Measurements from ENCODE around the gene ERGIC1. TPM values are rescaled to one million over a fixed set of nuclear protein-coding genes. Genes with fewer than 3 reads are reported as not detected.

Gene ERGIC1
- total RNA-seq, 1 experiment from 2014 or later = 77.0 TPM

DNA sequence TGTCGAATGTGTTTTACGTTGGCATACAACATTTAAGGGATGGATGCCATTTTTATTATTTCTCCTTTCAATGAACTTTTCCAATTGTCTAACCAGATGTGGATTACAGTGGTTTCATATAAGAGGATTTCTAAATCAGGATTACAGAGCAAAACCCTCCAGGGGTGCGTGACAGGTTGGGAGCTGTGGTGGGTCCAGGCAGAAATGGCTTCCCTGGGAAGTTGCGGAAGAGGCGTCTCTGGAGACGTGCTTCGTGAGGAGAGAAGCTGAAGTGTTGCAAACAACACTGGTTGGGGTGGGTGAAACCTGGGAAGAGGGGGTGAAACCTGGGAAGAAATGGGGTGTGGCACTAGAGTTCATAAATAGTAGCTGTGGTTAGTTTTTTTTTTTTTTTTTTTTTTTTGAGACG, 120.7 kb downstream of the ERGIC1 start:
- Mint-ChIP-seq H3K4me3 (no peak overlapping the region), H3K9me3 (peaks cover 0 to 3% of the 10 kb centered on the region in 2 experiments; a peak in 2 of 5 replicates), H3K27me3 (ENCODE audit: low read depth) (peaks cover 41% of the 10 kb centered on the region), H3K36me3 (ENCODE audit: insufficient read depth in 1 of 3, low read depth in 3 of 3) (peaks cover 0 to 10% (median 5%) of the 10 kb centered on the region in 3 experiments; a peak in 6 of 7 replicates), H3K27ac (0 out of 7 replicates have a peak overlapping the region, but pooled peaks of 1 of the 3 experiments have one; percentile 1), H3K4me1 (peaks cover 1 to 9% of the 10 kb centered on the region in 2 experiments)
- TF ChIP-seq, protein P1, sequence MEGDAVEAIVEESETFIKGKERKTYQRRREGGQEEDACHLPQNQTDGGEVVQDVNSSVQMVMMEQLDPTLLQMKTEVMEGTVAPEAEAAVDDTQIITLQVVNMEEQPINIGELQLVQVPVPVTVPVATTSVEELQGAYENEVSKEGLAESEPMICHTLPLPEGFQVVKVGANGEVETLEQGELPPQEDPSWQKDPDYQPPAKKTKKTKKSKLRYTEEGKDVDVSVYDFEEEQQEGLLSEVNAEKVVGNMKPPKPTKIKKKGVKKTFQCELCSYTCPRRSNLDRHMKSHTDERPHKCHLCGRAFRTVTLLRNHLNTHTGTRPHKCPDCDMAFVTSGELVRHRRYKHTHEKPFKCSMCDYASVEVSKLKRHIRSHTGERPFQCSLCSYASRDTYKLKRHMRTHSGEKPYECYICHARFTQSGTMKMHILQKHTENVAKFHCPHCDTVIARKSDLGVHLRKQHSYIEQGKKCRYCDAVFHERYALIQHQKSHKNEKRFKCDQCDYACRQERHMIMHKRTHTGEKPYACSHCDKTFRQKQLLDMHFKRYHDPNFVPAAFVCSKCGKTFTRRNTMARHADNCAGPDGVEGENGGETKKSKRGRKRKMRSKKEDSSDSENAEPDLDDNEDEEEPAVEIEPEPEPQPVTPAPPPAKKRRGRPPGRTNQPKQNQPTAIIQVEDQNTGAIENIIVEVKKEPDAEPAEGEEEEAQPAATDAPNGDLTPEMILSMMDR (conservative IDR thresholded peaks at IDR 0.05) = no peak
- Histone ChIP-seq H4K5ac (ENCODE audit: insufficient read length, low read depth, low read length) (no peak overlapping the region), H4K91ac (ENCODE audit: insufficient read length, low read depth, low read length) (no peak overlapping the region), H3K4me1 (ENCODE audit: insufficient read depth, low read length) (no peaks in the 10 kb centered on the region), H3K4ac (ENCODE audit: low read depth, low read length) (no peak overlapping the region), H3K79me1 (ENCODE audit: insufficient read depth, low read depth, low read length, poor library complexity, severe bottlenecking) (no peaks in the 10 kb centered on the region), H3K9me3 (ENCODE audit: control insufficient read depth, low read depth, low read length) (no peaks in the 10 kb centered on the region), H3K27ac (ENCODE audit: insufficient read length, low read depth, low read length) (no peak overlapping the region), H3K9ac (ENCODE audit: extremely low read depth, insufficient read length, low read length) (no peak overlapping the region), H2BK5ac (ENCODE audit: insufficient read length, low read length) (no peak overlapping the region), H2BK120ac (ENCODE audit: low read depth, low read length, poor library complexity, severe bottlenecking) (no peak overlapping the region), H2AK5ac (ENCODE audit: insufficient read length, low read length) (no peak overlapping the region), H2BK12ac (ENCODE audit: insufficient read length, low read depth, low read length) (no peak overlapping the region), H3K14ac (ENCODE audit: insufficient read depth, low read length) (no peak overlapping the region), H3K79me2 (ENCODE audit: insufficient read depth, low read length) (no peaks in the 10 kb centered on the region), H3K4me2 (ENCODE audit: insufficient read depth, insufficient read length, low read length) (no peak overlapping the region), H3T11ph (ENCODE audit: low read length) (no peak overlapping the region), H4K8ac (replicated peaks; ENCODE audit: insufficient read length, low read depth, low read length) (no peak overlapping the region), H3K56ac (ENCODE audit: insufficient read length, low read depth, low read length) (no peak overlapping the region), H3K27me3 (ENCODE audit: insufficient read depth, low read length) (no peaks in the 10 kb centered on the region), H3K23ac (ENCODE audit: insufficient read length, low read depth, low read length) (no peak overlapping the region), H2BK15ac (ENCODE audit: low read depth, low read length) (no peak overlapping the region), H3K23me2 (ENCODE audit: insufficient read length, low read depth, low read length, poor library complexity, severe bottlenecking) (peaks cover 7% of the 10 kb centered on the region), H3K18ac (ENCODE audit: insufficient read length, low read depth, low read length) (no peak overlapping the region), H4K20me1 (ENCODE audit: control insufficient read depth, insufficient read depth, insufficient read length) (no peaks in the 10 kb centered on the region), H2BK20ac (ENCODE audit: low read depth, low read length, poor library complexity, severe bottlenecking) (no peak overlapping the region), H2AFZ (ENCODE audit: low read length) (no peak overlapping the region)
- no CpG with 5 or more reads among the region's 8 CpGs for WGBS (ENCODE audit: extremely low coverage, insufficient read length, low lambda C conversion rate)
- DNase-seq = no peak

Data from H9 (cell line).